GM18499 (cell line): ENCODE results near the gene DAGLA.

Experiments used
- ATAC-seq: cut with Tn5 transposase; IDR thresholded peaks from one replicate; pipeline ENCODE4 v1.9.1; 2021; ENCODE audit warnings: moderate number of reproducible peaks; ENCODE audit not compliant: insufficient read depth, unreplicated experiment

Gene DAGLA

DNA sequence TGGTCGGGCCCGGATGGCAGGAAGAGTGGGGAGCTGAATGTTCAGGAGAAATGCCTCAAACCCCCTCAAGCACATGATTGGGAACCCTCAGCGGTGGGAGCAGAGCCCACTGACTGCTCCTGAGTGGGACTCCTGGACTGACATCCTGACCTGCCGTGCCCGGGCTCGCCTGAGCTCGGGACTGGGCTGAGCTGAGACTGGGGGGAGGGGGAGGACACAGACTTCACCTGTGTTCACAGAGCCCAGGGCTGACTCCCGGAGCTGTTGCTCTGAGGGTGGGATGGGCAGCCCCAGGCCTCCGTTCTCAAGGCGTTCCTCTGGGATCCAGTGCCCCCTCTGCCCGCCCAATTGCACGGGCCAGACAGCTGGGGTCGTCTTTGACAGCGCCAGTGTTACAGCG is 24.6 kb downstream of the DAGLA start:
- ATAC-seq: no peak

- ATAC-seq: no peak
Measured at GRCh38 chr11:61706452-61707400, 26.5 kb downstream of the DAGLA start.

- no peak for ATAC-seq
Measured at GRCh38 chr11:61707574-61707973, 27.4 kb downstream of the DAGLA start.

- no peak for ATAC-seq
Measured at GRCh38 chr11:61709110-61709509, 28.9 kb downstream of the DAGLA start.

- ATAC-seq: no peak
Measured at GRCh38 chr11:61709572-61709971, 29.4 kb downstream of the DAGLA start.

GRCh38 chr11:61710019-61710418 is 29.8 kb downstream of the DAGLA start:
- no peak for ATAC-seq

DNA sequence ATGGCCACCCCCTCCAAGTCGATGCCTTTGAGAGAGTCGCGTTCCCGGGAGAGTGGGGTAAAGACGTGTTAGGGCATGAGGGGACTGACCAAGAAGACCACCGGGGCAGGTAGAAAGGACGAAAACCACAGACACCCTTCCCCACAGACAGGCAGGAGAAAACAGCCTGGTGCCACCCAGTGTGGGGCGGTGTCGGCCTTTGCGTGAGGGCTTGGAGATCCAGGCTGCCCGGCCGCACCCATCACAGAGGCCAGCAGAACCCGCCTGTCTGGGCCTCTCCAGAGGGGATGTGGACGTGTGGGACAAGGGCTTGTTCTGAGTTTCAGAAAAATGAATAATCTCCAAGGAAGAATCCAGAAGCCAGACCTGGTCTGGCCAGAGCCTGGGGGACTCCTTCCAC is 30.8 kb downstream of the DAGLA start:
- no peak for ATAC-seq

GRCh38 chr11:61711498-61711897 is 31.3 kb downstream of the DAGLA start:
- ATAC-seq: no peak

GRCh38 chr11:61712314-61712713 is 32.1 kb downstream of the DAGLA start:
- no peak for ATAC-seq

- ATAC-seq: no peak
Measured at GRCh38 chr11:61712846-61713245, 32.7 kb downstream of the DAGLA start.

GRCh38 chr11:61713464-61713863 is 33.3 kb downstream of the DAGLA start:
- ATAC-seq: no peak

- no peak for ATAC-seq
Measured at GRCh38 chr11:61713906-61714305, 33.7 kb downstream of the DAGLA start.

GRCh38 chr11:61714316-61714715 is 34.1 kb downstream of the DAGLA start:
- ATAC-seq: no peak

- ATAC-seq: no peak
Measured at GRCh38 chr11:61714916-61715315, 34.7 kb downstream of the DAGLA start.

GRCh38 chr11:61715867-61716266 is 35.7 kb downstream of the DAGLA start:
- no peak for ATAC-seq

- no peak for ATAC-seq
Measured at GRCh38 chr11:61716478-61717285, 36.5 kb downstream of the DAGLA start.

- no peak for ATAC-seq
Measured at GRCh38 chr11:61717286-61718033, 37.3 kb downstream of the DAGLA start.

GRCh38 chr11:61718046-61718531 is 37.9 kb downstream of the DAGLA start:
- ATAC-seq: no peak

GRCh38 chr11:61718621-61719302 is 38.6 kb downstream of the DAGLA start:
- ATAC-seq: no peak

DNA sequence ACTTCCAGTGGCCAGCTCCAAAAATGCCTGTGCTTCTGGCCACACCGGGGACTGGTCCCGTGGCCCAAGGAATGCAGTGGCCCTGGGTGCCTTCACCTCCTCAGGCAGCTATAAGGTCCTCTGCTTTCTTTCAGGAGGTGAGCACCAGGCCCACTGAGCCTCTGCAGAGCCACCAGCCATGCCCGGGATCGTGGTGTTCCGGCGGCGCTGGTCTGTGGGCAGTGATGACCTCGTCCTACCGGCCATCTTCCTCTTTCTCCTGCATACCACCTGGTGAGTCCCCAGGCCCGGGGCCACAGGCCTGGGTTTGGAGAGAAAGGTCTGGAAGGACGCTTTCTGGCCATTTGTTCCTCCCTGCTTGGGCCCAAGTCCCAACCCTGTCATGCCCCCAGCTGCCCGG is 39.8 kb downstream of the DAGLA start:
- no peak for ATAC-seq
